Measurements from ENCODE around the gene PTTG1IP.

GRCh38 chr21:44920694-44921604 lies 47.5 kb upstream of the PTTG1IP start, which contains the start of gene ITGB2:
- TF ChIP-seq CTCF (IDR thresholded peaks at IDR 0.05) = no peak
- peak in 1 of 4 donors; percentile 27 for TF ChIP-seq POLR2A (IDR thresholded peaks at IDR 0.05)
